ENCODE results near the gene SLC35A1.

GRCh38 chr6:87483929-87484328 lies 11.2 kb downstream of the SLC35A1 start:
- TF ChIP-seq CTCF (IDR thresholded peaks at IDR 0.05; ENCODE audit: low read depth, low read length), result peak; percentile 42
- no peak for TF ChIP-seq EZH2phosphoT487 (IDR thresholded peaks at IDR 0.05; ENCODE audit: low read depth)

Measured in OCI-LY3 (cell line).